Suprapubic skin (tissue), 4 donors: ENCODE results near the gene KIAA0930.

ENCODE experiments used
- CTCF ChIP-seq, 2 donors: fragments of 200-600 bp in 1 of 2; fragments of 450-650 bp in 1 of 2; sonication (generic) in 1 of 2; IDR thresholded peaks; one replicate each; pipeline ENCODE4 v1.5.1; 2016 to 2019; ENCODE audit warnings: antibody characterized with exemption in 2 of 2, mild to moderate bottlenecking in 1 of 2, moderate library complexity in 1 of 2
- POLR2A ChIP-seq, 2 donors: fragments of 450-650 bp; IDR thresholded peaks; one replicate each; pipeline ENCODE4 v1.6.1; 2017; ENCODE audit warnings: antibody characterized with exemption in 2 of 2, mild to moderate bottlenecking in 2 of 2, moderate library complexity in 2 of 2
- POLR2AphosphoS5 ChIP-seq, 3 donors: sonication (generic); formaldehyde crosslinking; IDR thresholded peaks; one replicate each; pipeline ENCODE4 v1.6.1; 2017; ENCODE audit warnings: antibody characterized with exemption in 3 of 3

DNA sequence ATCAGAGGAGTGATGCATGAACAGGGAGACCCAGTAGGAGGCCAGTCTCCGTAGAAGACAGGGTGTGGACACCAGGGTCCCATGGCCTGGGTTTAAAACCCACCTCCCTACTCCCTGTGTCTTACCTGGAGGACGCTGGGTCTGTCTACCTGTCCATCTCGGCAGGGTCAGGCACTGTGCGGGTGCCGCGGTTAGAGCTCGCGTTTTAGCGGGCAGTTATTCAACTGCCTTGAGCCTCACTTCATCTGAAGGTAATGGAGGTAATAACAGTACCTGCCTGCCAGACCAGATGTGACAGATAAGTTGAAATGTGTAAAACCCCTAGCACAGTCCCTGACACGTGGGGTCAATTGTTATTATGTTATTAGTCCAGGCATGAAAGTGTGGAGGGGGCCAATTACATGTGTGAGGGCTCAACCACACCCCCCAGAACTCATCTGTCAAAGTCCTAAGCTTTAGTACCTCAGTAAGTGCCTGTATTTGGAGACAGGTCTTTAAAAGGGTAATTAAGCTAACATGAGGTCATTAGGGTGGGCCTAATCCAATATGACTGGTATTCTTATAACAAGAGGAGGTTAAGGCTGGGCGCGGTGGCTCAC is 35.9 kb upstream of the KIAA0930 start:
- no peak for TF ChIP-seq CTCF (IDR thresholded peaks at IDR 0.05)
- no peak for TF ChIP-seq POLR2AphosphoS5 (IDR thresholded peaks at IDR 0.05)
- no peak for TF ChIP-seq POLR2A (IDR thresholded peaks at IDR 0.05)
